PC-3 (cell line): Measurements from ENCODE around the gene PLBD1. TPM values are rescaled to one million over a fixed set of nuclear protein-coding genes. Genes with fewer than 3 reads are reported as not detected.
A peak's percentile ranks its signal among the peaks of the same experiment; 100 is the strongest.

Experiments
- ATAC-seq: fragments of 200-7000 bp; cut with Tn5 transposase; 2 replicates; pipeline ENCODE4 v1.9.1; 2020; ENCODE audit warnings: mild to moderate bottlenecking, moderate library complexity
- BruUV-seq: library from RNA; stranded (reverse); fragments of 400-500 nt; replicated peaks from 2 replicates; lab custom pipeline; 2021; lab: Mats Ljungman, UMichigan
- CTCF ChIA-PET: fragments of 300-600 bp; sonication (Branson Sonifier 250); formaldehyde crosslinking; loops from one replicate; lab custom pipeline; 2022; ENCODE audit warnings: antibody characterized with exemption; lab: Charles Lee
- POLR2A ChIA-PET: fragments of 300-600 bp; sonication (Branson Sonifier 250); formaldehyde crosslinking; loops from one replicate; lab custom pipeline; 2022; ENCODE audit warnings: antibody characterized with exemption; ENCODE audit not compliant: unreplicated experiment; lab: Charles Lee
- DNase-seq: peaks from one replicate; pipeline ENCODE4 v3.0.0-alpha.2; 2015
- H2AFZ ChIP-seq: fragments of 300-600 bp; sonication (generic); 2 replicates; pipeline ENCODE4 v1.6.0; 2016; ENCODE audit warnings: antibody characterized with exemption, low read length
- H3F3A ChIP-seq: fragments of 300-600 bp; sonication (generic); one replicate; pipeline ENCODE4 v1.6.0; 2017; ENCODE audit warnings: antibody characterized with exemption, low read length, control low read depth, mild to moderate bottlenecking; ENCODE audit not compliant: unreplicated experiment
- H3K27ac ChIP-seq: fragments of 300-600 bp; sonication (generic); 2 replicates; pipeline ENCODE4 v1.5.1; 2016; ENCODE audit warnings: mild to moderate bottlenecking, low read length
- H3K27me3 ChIP-seq: fragments of 300-600 bp; sonication (generic); 2 replicates; pipeline ENCODE4 v1.6.1; 2016; ENCODE audit warnings: low read length, mixed read lengths
- H3K36me3 ChIP-seq: fragments of 300-600 bp; sonication (generic); 2 replicates; pipeline ENCODE4 v1.6.1; 2016; ENCODE audit warnings: low read depth, mixed run types, low read length, mixed read lengths
- H3K4me1 ChIP-seq: fragments of 300-600 bp; sonication (generic); 2 replicates; pipeline ENCODE4 v1.5.1; 2016; ENCODE audit warnings: low read length; ENCODE audit not compliant: insufficient read depth
- H3K4me2 ChIP-seq: fragments of 300-600 bp; sonication (generic); 2 replicates; pipeline ENCODE4 v1.6.0; 2016; ENCODE audit warnings: low read length
- H3K4me3 ChIP-seq: fragments of 300-600 bp; sonication (generic); 2 replicates; pipeline ENCODE4 v1.5.1; 2016; ENCODE audit warnings: mild to moderate bottlenecking, low read length, mixed read lengths
- H3K79me2 ChIP-seq: fragments of 300-600 bp; sonication (generic); 2 replicates; pipeline ENCODE4 v1.6.1; 2017; ENCODE audit warnings: low read length, mixed read lengths
- H3K9ac ChIP-seq: fragments of 300-600 bp; sonication (generic); 2 replicates; pipeline ENCODE4 v1.6.0; 2016; ENCODE audit warnings: mild to moderate bottlenecking, low read length
- H3K9me2 ChIP-seq: fragments of 300-600 bp; sonication (generic); replicated peaks from 2 replicates; pipeline ENCODE4 v1.6.1; 2016; ENCODE audit warnings: mixed run types, low read length, mixed read lengths
- H3K9me3 ChIP-seq: fragments of 300-600 bp; sonication (generic); 2 replicates; pipeline ENCODE4 v1.6.1; 2016; ENCODE audit warnings: low read length, mixed read lengths
- H4K20me1 ChIP-seq: fragments of 300-600 bp; sonication (generic); 2 replicates; pipeline ENCODE4 v1.6.1; 2016; ENCODE audit warnings: low read length, mixed read lengths
- CTCF ChIP-seq: fragments of 300-600 bp; sonication (generic); conservative IDR thresholded peaks from 2 replicates; pipeline ENCODE4 v1.5.1; 2017; ENCODE audit warnings: antibody characterized with exemption, low read depth, mild to moderate bottlenecking, low read length
- EZH2 ChIP-seq: fragments of 300-600 bp; sonication (generic); IDR thresholded peaks from one replicate; pipeline ENCODE4 v1.6.1; 2017; ENCODE audit warnings: antibody characterized with exemption, mild to moderate bottlenecking, low read length; ENCODE audit not compliant: unreplicated experiment
- EZH2phosphoT487 ChIP-seq: fragments of 300-600 bp; sonication (generic); IDR thresholded peaks from 2 replicates; pipeline ENCODE4 v1.6.1; 2018; ENCODE audit warnings: mild to moderate bottlenecking, antibody characterized with exemption, low read length, borderline replicate concordance
- intact Hi-C: fragments of 100-400 bp; cut with micrococcal nuclease; formaldehyde crosslinking; loops from 2 replicates; pipeline ENCODE4 v1.9.0; 2023
- total RNA-seq: library from RNA; depleted of rRNA; stranded (reverse); fragments of >200 nt; gene quantifications from 2 replicates; pipeline ENCODE4 v1.2.3, GENCODE V29; 2014

PLBD1 gene
- total RNA-seq, 1 experiment from 2014 or later: 0.87 TPM

- peak; percentile 84 for ATAC-seq
- no peaks in the 10 kb centered on the region for H3K27me3 ChIP-seq
Observed at GRCh38 chr12:14601692-14602478, 34.2 kb upstream of the PLBD1 start.

GRCh38 chr12:14597480-14597879, 29.8 kb upstream of the PLBD1 start:
- no peaks in the 10 kb centered on the region for H3K4me1 ChIP-seq
- TF ChIP-seq CTCF (no peak), EZH2phosphoT487 (no peak), EZH2 (no peak)
- no peaks in the 10 kb centered on the region for H3K79me2 ChIP-seq
- no peaks in the 10 kb centered on the region for H3K9me2 ChIP-seq
- no peaks in the 10 kb centered on the region for H3K9me3 ChIP-seq
- POLR2A ChIA-PET: no interaction called here
- intact Hi-C loops: no loop called here
- H3K27ac ChIP-seq: no peak overlapping the region
- CTCF ChIA-PET: no interaction called here
- no peak for ATAC-seq
- no peak for DNase-seq
- no peak overlapping the region for H2AFZ ChIP-seq
- BruUV-seq: no TSS peak
- no peak overlapping the region for H3K9ac ChIP-seq
- no peaks in the 10 kb centered on the region for H3K27me3 ChIP-seq
- no peak overlapping the region for H3K4me2 ChIP-seq
- no peaks in the 10 kb centered on the region for H3F3A ChIP-seq
- no peak overlapping the region for H3K4me3 ChIP-seq
- no peaks in the 10 kb centered on the region for H4K20me1 ChIP-seq
- H3K36me3 ChIP-seq: no peaks in the 10 kb centered on the region

More at GRCh38 chr12:14601692-14602478, 34.2 kb upstream of the PLBD1 start:
- CTCF ChIA-PET: no interaction called here
- H3K4me1 ChIP-seq: no peaks in the 10 kb centered on the region
- DNase-seq: peak; percentile 5
- H3K27ac ChIP-seq: no peak overlapping the region
- TF ChIP-seq CTCF: no peak
- no peak for TF ChIP-seq EZH2
- TF ChIP-seq EZH2phosphoT487: no peak
- intact Hi-C loops: no loop called here
- no peaks in the 10 kb centered on the region for H3K79me2 ChIP-seq
- no peaks in the 10 kb centered on the region for H3K36me3 ChIP-seq
- no peak overlapping the region for H2AFZ ChIP-seq
- no peak overlapping the region for H3K4me3 ChIP-seq
- no peaks in the 10 kb centered on the region for H3K9me2 ChIP-seq
- no peak overlapping the region for H3K9ac ChIP-seq
- H3K4me2 ChIP-seq: no peak overlapping the region
- 0 out of 2 replicates have a peak, but pooled peaks cover 5% of the 10 kb centered on the region for H3K9me3 ChIP-seq
- BruUV-seq: no TSS peak
- no peaks in the 10 kb centered on the region for H3F3A ChIP-seq
- H4K20me1 ChIP-seq: no peaks in the 10 kb centered on the region
- POLR2A ChIA-PET: interaction anchor here (0.6 kb wide), 1 partner anchor 29 kb away, joined by 3 read pairs; no protein-coding TSS in a partner anchor

GRCh38 chr12:14591719-14592118, 24.0 kb upstream of the PLBD1 start:
- Histone ChIP-seq H3K4me1 (no peaks in the 10 kb centered on the region), H2AFZ (no peak overlapping the region), H3K9me3 (no peaks in the 10 kb centered on the region), H3K4me2 (no peak overlapping the region), H3K27me3 (no peaks in the 10 kb centered on the region), H3K9ac (no peak overlapping the region), H3K36me3 (no peaks in the 10 kb centered on the region), H3K27ac (no peak overlapping the region), H3K4me3 (no peak overlapping the region), H4K20me1 (no peaks in the 10 kb centered on the region), H3K9me2 (no peaks in the 10 kb centered on the region), H3K79me2 (no peaks in the 10 kb centered on the region), H3F3A (no peaks in the 10 kb centered on the region)
- TF ChIP-seq CTCF (no peak), EZH2phosphoT487 (no peak), EZH2 (no peak)
- ATAC-seq (no peak), DNase-seq (no peak)
- POLR2A ChIA-PET: no interaction called here
- no TSS peak for BruUV-seq
- CTCF ChIA-PET: interaction anchor here (0.6 kb wide), 1 partner anchor 121 kb away, joined by 3 read pairs; no protein-coding TSS in a partner anchor
- intact Hi-C loops: no loop called here
